HG02840 (cell line): ENCODE data around the gene RNU7-1.

Source experiments
- ATAC-seq: cut with Tn5 transposase; IDR thresholded peaks from one replicate; pipeline ENCODE4 v1.9.1; 2021; ENCODE audit warnings: mild to moderate bottlenecking, moderate library complexity, moderate number of reproducible peaks; ENCODE audit not compliant: unreplicated experiment, low FRiP score

The RNU7-1 gene

DNA sequence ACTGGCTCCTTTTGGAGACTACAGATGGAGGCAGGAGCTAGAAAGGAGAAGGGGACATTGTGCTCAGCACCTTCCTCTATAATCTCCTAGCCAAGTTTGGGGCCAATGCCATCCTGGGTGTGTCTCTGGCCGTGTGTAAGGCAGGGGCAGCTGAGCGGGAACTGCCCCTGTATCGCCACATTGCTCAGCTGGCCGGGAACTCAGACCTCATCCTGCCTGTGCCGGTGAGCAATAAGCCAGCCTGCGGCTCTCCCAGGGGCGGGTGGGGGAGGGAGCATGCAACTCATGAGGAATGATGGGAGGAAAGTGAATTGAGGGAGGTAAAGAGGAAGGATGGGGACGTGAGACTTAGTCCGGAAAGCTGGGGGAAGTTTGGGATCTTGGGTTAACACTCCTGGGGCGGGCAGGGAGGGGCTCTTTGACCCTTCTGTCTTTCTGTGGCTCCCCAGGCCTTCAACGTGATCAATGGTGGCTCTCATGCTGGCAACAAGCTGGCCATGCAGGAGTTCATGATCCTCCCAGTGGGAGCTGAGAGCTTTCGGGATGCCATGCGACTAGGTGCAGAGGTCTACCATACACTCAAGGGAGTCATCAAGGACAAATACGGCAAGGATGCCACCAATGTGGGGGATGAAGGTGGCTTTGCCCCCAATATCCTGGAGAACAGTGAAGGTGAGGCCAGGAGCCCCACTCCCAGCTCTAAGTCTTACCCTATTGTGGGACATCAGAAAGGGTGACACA is 26.0 kb upstream of the RNU7-1 start:
- ATAC-seq = no peak

GRCh38 chr12:6919588-6919987 is 24.0 kb upstream of the RNU7-1 start:
- no peak for ATAC-seq

- ATAC-seq = no peak
Measured at GRCh38 chr12:6921539-6921938, 22.1 kb upstream of the RNU7-1 start.

DNA sequence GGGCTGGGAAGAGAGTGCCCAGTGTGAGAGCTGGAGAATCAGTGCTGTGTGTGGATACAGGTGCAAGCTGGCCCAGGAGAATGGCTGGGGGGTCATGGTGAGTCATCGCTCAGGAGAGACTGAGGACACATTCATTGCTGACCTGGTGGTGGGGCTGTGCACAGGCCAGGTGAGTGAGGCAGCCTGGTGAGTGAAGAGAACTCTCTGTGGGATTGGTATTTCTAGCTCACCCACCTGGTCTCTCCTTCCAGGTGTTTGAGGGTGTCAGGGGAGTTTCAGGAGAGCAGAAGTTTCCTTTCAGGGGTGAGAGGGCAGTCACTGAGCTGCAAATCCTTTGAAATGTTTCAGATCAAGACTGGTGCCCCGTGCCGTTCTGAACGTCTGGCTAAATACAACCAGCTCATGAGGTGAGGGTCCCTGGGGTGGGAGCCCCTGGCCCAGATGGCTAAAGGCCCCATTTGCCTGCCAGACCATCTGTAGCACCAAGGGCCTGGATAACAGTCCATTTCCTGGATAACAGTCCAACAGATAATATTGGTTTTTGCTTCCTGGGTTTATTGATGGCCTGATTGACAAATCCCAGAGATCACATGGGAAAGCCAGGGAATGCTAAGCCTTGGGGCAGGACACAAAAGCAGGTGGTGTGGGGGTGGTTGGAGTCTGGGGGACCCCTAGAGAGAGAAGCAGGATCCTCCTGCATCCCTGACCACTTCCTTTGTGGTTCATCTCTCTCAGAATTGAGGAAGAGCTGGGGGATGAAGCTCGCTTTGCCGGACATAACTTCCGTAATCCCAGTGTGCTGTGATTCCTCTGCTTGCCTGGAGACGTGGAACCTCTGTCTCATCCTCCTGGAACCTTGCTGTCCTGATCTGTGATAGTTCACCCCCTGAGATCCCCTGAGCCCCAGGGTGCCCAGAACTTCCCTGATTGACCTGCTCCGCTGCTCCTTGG is 21.3 kb upstream of the RNU7-1 start:
- no peak for ATAC-seq

GRCh38 chr12:6923003-6923732 is 20.4 kb upstream of the RNU7-1 start:
- no peak for ATAC-seq

- ATAC-seq = no peak
Measured at GRCh38 chr12:6923851-6924250, 19.8 kb upstream of the RNU7-1 start.

- ATAC-seq = no peak
Measured at GRCh38 chr12:6925239-6925539, 18.4 kb upstream of the RNU7-1 start.

DNA sequence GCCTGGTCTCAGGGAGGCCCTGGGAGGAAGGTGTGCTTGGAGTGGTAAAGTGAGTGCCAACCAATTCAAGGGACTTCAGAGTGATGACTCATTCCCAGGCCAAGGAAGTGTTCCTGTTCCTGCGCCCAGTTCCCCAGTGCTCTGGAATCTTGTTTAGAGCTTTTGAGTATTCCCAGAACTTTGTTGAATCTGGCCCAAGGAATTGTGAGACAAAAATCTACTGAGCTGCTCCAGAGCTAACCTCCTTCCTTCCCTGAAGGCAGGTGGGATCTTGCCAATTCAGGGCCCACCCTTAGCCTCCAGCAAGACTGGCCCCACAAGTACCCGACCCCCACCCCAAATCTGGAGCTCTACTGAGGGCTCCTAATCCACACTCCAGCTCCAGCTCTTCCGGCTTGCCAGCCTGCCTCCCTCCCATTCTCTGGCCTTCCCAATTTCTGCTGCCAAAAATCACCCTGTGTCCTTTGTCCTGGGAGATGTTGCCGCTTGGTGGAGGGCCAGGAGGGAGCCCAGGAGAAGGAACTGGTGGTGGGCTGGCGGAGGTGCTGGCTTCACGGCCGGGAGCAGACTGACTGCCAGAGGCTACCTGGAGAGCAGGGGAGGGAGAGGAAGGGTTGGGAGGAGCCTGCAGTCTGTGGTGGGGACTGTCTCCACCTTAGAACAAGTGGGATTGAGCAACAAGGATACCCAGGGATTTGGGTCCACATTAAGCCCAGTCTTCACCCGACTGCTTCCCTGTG is 17.9 kb upstream of the RNU7-1 start:
- no peak for ATAC-seq

- ATAC-seq = no peak
Measured at GRCh38 chr12:6927379-6928021, 16.1 kb upstream of the RNU7-1 start, which contains the start of gene ATN1. Gene ATN1, plus strand, starts transcription at chr12:6927959. Its CDS starts 6,043 bp downstream, at chr12:6934002.

DNA sequence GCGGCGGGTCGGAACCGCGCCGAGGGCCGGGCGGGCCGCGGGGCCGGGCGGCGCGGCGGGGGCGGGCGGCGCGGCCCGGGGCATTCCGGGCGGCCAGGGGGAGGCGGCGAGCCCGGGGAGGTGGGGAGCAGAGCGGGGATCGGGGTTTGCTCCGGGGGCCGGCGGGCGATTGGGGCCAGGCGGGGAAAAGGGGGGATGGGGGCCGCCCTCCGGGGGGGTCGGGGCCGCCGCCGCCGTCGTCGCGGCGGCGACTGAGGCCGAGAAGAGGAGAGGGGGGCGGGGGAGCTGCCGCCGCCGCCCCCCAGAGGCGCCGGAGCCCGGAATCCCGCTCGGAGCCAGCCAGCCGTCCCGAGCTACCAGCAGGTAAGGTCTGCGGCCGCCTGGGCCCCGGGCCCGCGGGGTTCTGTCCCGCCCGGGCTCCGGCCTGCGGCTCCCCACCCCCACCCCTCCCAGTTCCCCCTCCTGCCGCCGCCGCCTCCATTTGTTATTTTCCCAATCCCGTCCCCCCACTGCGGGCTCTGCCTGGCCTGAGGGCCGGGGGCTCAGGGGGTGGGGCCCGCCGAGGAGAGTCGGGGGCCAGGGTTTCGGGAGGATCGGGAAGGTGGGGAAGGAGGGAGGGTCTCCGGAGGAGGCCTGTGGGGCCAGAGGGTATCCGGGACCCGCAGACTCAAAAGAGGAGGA is 15.5 kb upstream of the RNU7-1 start:
- ATAC-seq = no peak

GRCh38 chr12:6928703-6929407 is 14.8 kb upstream of the RNU7-1 start:
- no peak for ATAC-seq

DNA sequence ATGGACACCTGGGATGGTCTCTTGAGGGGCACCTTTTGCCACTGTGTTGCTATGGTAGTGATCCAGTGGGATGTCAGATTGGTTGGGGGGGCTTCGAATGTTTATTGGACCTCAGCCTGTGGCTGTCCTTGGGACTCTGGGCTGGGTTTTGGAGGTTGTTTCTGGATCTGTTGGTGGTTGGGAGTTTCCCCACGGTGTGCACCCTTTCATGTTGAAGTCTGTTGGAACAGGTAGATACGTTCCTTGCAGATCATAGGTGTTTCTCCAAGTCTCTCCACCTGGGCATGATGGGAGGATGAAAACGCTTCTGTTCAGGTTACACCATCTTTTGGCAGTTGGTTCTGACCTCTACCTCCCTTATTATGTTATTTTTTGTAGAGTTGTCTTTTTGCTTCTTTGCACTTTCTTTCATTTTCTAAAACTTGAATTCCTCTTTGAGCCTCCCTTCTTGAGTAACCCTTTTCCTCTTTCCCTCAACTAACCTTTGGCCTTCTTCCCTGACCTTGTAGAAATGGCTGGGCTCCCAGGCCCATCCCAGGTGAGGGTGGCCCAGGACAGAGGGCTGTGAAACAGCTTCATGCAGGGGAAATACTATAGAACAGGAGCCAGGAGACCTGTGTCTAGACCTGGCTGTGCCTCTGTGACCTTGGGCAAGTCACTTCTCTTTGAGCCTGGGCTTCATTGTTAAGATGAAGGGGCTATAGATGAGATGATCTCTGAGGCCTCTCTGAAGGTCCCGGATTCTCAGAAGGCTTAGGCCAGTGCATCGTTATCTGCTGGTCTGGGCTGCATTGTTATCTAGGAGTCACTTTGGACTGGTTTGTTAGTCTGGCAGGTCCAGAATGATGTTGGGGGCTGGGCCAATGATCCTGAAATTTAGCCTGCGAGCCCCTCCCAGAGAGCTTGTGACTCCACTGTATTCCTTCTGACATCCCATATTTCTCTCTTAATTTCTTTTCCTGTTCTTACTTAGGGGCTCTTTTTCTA is 13.9 kb upstream of the RNU7-1 start:
- no peak for ATAC-seq

- no peak for ATAC-seq
Measured at GRCh38 chr12:6932766-6933165, 10.8 kb upstream of the RNU7-1 start.

- no peak for ATAC-seq
Measured at GRCh38 chr12:6934110-6934509, 9.5 kb upstream of the RNU7-1 start.

GRCh38 chr12:6935371-6936193 is 8.0 kb upstream of the RNU7-1 start:
- ATAC-seq = no peak

DNA sequence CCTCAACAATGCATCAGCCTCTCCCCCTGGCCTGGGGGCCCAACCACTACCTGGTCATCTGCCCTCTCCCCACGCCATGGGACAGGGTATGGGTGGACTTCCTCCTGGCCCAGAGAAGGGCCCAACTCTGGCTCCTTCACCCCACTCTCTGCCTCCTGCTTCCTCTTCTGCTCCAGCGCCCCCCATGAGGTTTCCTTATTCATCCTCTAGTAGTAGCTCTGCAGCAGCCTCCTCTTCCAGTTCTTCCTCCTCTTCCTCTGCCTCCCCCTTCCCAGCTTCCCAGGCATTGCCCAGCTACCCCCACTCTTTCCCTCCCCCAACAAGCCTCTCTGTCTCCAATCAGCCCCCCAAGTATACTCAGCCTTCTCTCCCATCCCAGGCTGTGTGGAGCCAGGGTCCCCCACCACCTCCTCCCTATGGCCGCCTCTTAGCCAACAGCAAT is 7.4 kb upstream of the RNU7-1 start:
- ATAC-seq = no peak
